ENCODE results near the gene ULBP1.

GRCh38 chr6:149990661-149991471 is 27.1 kb downstream of the ULBP1 start:
- TF ChIP-seq CTCF (optimal IDR thresholded peaks at IDR 0.05 in 1 of 3, IDR thresholded peaks at IDR 0.05 in 1 of 3, conservative IDR thresholded peaks at IDR 0.05 in 1 of 3; ENCODE audit: extremely low read depth in 1 of 3, insufficient read depth in 2 of 3, low read length in 3 of 3) (no peak), EZH2 (IDR thresholded peaks at IDR 0.05; ENCODE audit: low read length) (peak; percentile 4)
